H9 (cell line): ENCODE results near the gene LRRC17. TPM values are rescaled to one million over a fixed set of nuclear protein-coding genes. Genes with fewer than 3 reads are reported as not detected.

ENCODE experiments used
- DNase-seq: peaks from one replicate; pipeline ENCODE4 v3.0.0-alpha.2; 2017
- H2AFZ ChIP-seq: one replicate; pipeline ENCODE4 v1.6.1; 2013; ENCODE audit warnings: mild to moderate bottlenecking, low read length, control low read depth, moderate library complexity
- H2AK5ac ChIP-seq: 2 replicates; pipeline ENCODE4 v1.6.1; 2013; ENCODE audit warnings: low read length, control low read depth, mixed read lengths; ENCODE audit not compliant: insufficient read length
- H2BK120ac ChIP-seq: one replicate; pipeline ENCODE4 v1.6.1; 2013; ENCODE audit warnings: low read depth, mild to moderate bottlenecking, low read length, control low read depth, inconsistent platforms; ENCODE audit not compliant: poor library complexity, severe bottlenecking
- H2BK12ac ChIP-seq: 2 replicates; pipeline ENCODE4 v1.6.1; 2013; ENCODE audit warnings: low read length, control low read depth, mixed read lengths, low read depth; ENCODE audit not compliant: insufficient read length
- H2BK15ac ChIP-seq: 2 replicates; pipeline ENCODE4 v1.6.1; 2013; ENCODE audit warnings: low read depth, low read length, control low read depth
- H2BK20ac ChIP-seq: one replicate; pipeline ENCODE4 v1.6.1; 2013; ENCODE audit warnings: low read depth, mild to moderate bottlenecking, low read length, control low read depth, inconsistent platforms; ENCODE audit not compliant: poor library complexity, severe bottlenecking
- H2BK5ac ChIP-seq: 2 replicates; pipeline ENCODE4 v1.6.1; 2013; ENCODE audit warnings: low read length, control low read depth, mixed read lengths; ENCODE audit not compliant: insufficient read length
- H3K14ac ChIP-seq: 2 replicates; pipeline ENCODE4 v1.6.1; 2013; ENCODE audit warnings: low read length, control low read depth; ENCODE audit not compliant: insufficient read depth
- H3K18ac ChIP-seq: 2 replicates; pipeline ENCODE4 v1.6.1; 2013; ENCODE audit warnings: low read depth, mild to moderate bottlenecking, mixed read lengths, low read length, control low read depth; ENCODE audit not compliant: insufficient read length
- H3K23ac ChIP-seq: 2 replicates; pipeline ENCODE4 v1.6.1; 2013; ENCODE audit warnings: low read length, control low read depth, mixed read lengths, low read depth; ENCODE audit not compliant: insufficient read length
- H3K23me2 ChIP-seq: 2 replicates; pipeline ENCODE4 v1.6.1; 2013; ENCODE audit warnings: low read depth, mild to moderate bottlenecking, mixed read lengths, low read length, control low read depth; ENCODE audit not compliant: insufficient read length, poor library complexity, severe bottlenecking
- H3K27ac ChIP-seq: 2 replicates; pipeline ENCODE4 v1.5.1; 2013; ENCODE audit warnings: low read length, control low read depth, mixed read lengths, low read depth; ENCODE audit not compliant: insufficient read length
- H3K27me3 ChIP-seq: 2 replicates; pipeline ENCODE4 v1.6.1; 2013; ENCODE audit warnings: low read length, control low read depth, inconsistent platforms; ENCODE audit not compliant: insufficient read depth
- H3K4ac ChIP-seq: 2 replicates; pipeline ENCODE4 v1.6.1; 2013; ENCODE audit warnings: low read depth, mild to moderate bottlenecking, control low read depth, inconsistent platforms, low read length, moderate library complexity
- H3K4me1 ChIP-seq: 2 replicates; pipeline ENCODE4 v1.6.1; 2013; ENCODE audit warnings: low read length, control low read depth, inconsistent platforms; ENCODE audit not compliant: insufficient read depth
- H3K4me2 ChIP-seq: 2 replicates; pipeline ENCODE4 v1.6.1; 2013; ENCODE audit warnings: low read length, control low read depth, mixed read lengths; ENCODE audit not compliant: insufficient read length, insufficient read depth
- H3K56ac ChIP-seq: 2 replicates; pipeline ENCODE4 v1.6.1; 2013; ENCODE audit warnings: low read depth, mild to moderate bottlenecking, mixed read lengths, low read length, control low read depth; ENCODE audit not compliant: insufficient read length
- H3K79me1 ChIP-seq: 2 replicates; pipeline ENCODE4 v1.6.1; 2013; ENCODE audit warnings: low read depth, mild to moderate bottlenecking, moderate library complexity, low read length, control low read depth, inconsistent platforms; ENCODE audit not compliant: insufficient read depth, poor library complexity, severe bottlenecking
- H3K79me2 ChIP-seq: 2 replicates; pipeline ENCODE4 v1.6.1; 2013; ENCODE audit warnings: low read length, control low read depth, inconsistent platforms; ENCODE audit not compliant: insufficient read depth
- H3K9ac ChIP-seq: 2 replicates; pipeline ENCODE4 v1.6.1; 2013; ENCODE audit warnings: low read length, control low read depth, mixed read lengths; ENCODE audit not compliant: insufficient read length; ENCODE audit errors: extremely low read depth
- H3K9me3 ChIP-seq: one replicate; pipeline ENCODE4 v1.6.1; 2013; ENCODE audit warnings: low read depth, low read length, inconsistent platforms; ENCODE audit not compliant: control insufficient read depth
- H3T11ph ChIP-seq: one replicate; pipeline ENCODE4 v1.6.1; 2013; ENCODE audit warnings: mild to moderate bottlenecking, low read length, control low read depth, inconsistent platforms
- H4K20me1 ChIP-seq: one replicate; pipeline ENCODE4 v1.6.1; 2013; ENCODE audit not compliant: control insufficient read depth, insufficient read length, insufficient read depth
- H4K5ac ChIP-seq: 2 replicates; pipeline ENCODE4 v1.6.1; 2013; ENCODE audit warnings: low read depth, mild to moderate bottlenecking, mixed read lengths, low read length, control low read depth; ENCODE audit not compliant: insufficient read length
- H4K8ac ChIP-seq: replicated peaks from 2 replicates; pipeline ENCODE4 v1.6.1; 2013; ENCODE audit warnings: low read length, control low read depth, mixed read lengths, low read depth; ENCODE audit not compliant: insufficient read length
- H4K91ac ChIP-seq: 2 replicates; pipeline ENCODE4 v1.6.1; 2013; ENCODE audit warnings: low read depth, mild to moderate bottlenecking, moderate library complexity, mixed read lengths, low read length, control low read depth; ENCODE audit not compliant: insufficient read length
- H3K27ac Mint-ChIP-seq, 3 experiments: 2 replicates in 2 of 3; 3 replicates in 1 of 3; pipeline ENCODE4 v1.8.0; 2020 to 2021; ENCODE audit warnings: mixed read lengths in 3 of 3, mild to moderate bottlenecking in 1 of 3, moderate library complexity in 1 of 3
- H3K27me3 Mint-ChIP-seq: 2 replicates; pipeline ENCODE4 v1.8.0; 2021; ENCODE audit warnings: low read depth, mild to moderate bottlenecking, moderate library complexity, mixed read lengths
- H3K36me3 Mint-ChIP-seq, 3 experiments: 2 replicates in 2 of 3; 3 replicates in 1 of 3; pipeline ENCODE4 v1.8.0; 2020 to 2021; ENCODE audit warnings: low read depth in 3 of 3, mixed read lengths in 3 of 3; ENCODE audit not compliant: insufficient read depth in 1 of 3
- H3K4me1 Mint-ChIP-seq, 2 experiments: 2 replicates each; pipeline ENCODE4 v1.8.0; 2020; ENCODE audit warnings: mixed read lengths in 2 of 2
- H3K4me3 Mint-ChIP-seq, 2 experiments: 2 replicates in 1 of 2; 3 replicates in 1 of 2; pipeline ENCODE4 v1.8.0; 2020 to 2021; ENCODE audit warnings: mild to moderate bottlenecking in 2 of 2, mixed read lengths in 2 of 2, moderate library complexity in 1 of 2
- H3K9me3 Mint-ChIP-seq, 2 experiments: 2 replicates in 1 of 2; 3 replicates in 1 of 2; pipeline ENCODE4 v1.8.0; 2020; ENCODE audit warnings: mild to moderate bottlenecking in 2 of 2, mixed read lengths in 2 of 2, moderate library complexity in 1 of 2
- CTCF ChIP-seq: fragments of 200-600 bp; sonication (generic); conservative IDR thresholded peaks from 3 replicates; pipeline ENCODE4 v1.8.0; 2021; ENCODE audit warnings: antibody characterized with exemption, mild to moderate bottlenecking
- WGBS: extraction: QIAGEN DNeasy Blood & Tissue Kit; methylation state at CpG from one replicate; pipeline ENCODE4 v1.1.7; 2013; ENCODE audit warnings: missing lambda C conversion rate, low lambda C conversion rate, mixed read lengths; ENCODE audit not compliant: insufficient read length; ENCODE audit errors: extremely low coverage; 5-methylcytosine and 5-hydroxymethylcytosine counted together
- total RNA-seq: library from RNA; stranded (reverse); gene quantifications from 2 replicates; pipeline ENCODE4 v1.2.1, GENCODE V29; 2021

Gene LRRC17
- total RNA-seq, 1 experiment from 2014 or later: 2.0 TPM

DNA sequence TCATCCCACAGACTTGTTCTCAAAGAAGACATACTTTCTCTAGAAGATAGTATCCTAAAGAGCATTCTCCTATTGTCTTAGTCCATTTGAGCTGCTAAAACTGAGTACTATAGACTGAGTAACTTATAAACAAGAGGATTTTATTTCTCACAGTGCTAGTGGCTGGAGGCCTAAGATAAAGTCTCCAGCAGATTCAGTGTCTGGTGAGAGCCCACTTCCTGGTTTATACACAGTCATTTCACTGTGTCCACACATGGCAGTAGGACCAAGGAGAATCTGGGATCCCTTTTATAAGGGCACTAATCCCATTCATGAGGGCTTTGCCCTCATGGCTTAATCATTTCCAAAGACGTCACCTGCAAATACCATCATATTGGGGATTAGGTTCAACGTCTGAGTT is 68.7 kb downstream of the LRRC17 start:
- Histone ChIP-seq H2BK120ac (no peak overlapping the region), H3K27me3 (no peaks in the 10 kb centered on the region), H2AFZ (no peak overlapping the region), H3K23me2 (no peaks in the 10 kb centered on the region), H3K9me3 (no peaks in the 10 kb centered on the region), H3K4me1 (no peaks in the 10 kb centered on the region), H3T11ph (no peak overlapping the region), H3K4ac (no peak overlapping the region), H4K20me1 (no peaks in the 10 kb centered on the region), H3K79me2 (no peaks in the 10 kb centered on the region), H3K4me2 (no peak overlapping the region), H3K27ac (no peak overlapping the region), H3K14ac (no peak overlapping the region), H2AK5ac (no peak overlapping the region), H3K56ac (no peak overlapping the region), H3K23ac (no peak overlapping the region), H2BK5ac (no peak overlapping the region), H3K9ac (no peak overlapping the region), H4K5ac (no peak overlapping the region), H3K18ac (no peak overlapping the region), H2BK20ac (no peak overlapping the region), H4K91ac (no peak overlapping the region), H4K8ac (no peak overlapping the region), H2BK12ac (no peak overlapping the region), H2BK15ac (no peak overlapping the region), H3K79me1 (no peaks in the 10 kb centered on the region)
- no peak for DNase-seq
- H3K9me3 Mint-ChIP-seq: peaks cover 6 to 7% of the 10 kb centered on the region in 2 experiments; a peak in 3 of 5 replicates
- H3K27me3 Mint-ChIP-seq: no peaks in the 10 kb centered on the region
- no peak overlapping the region for H3K4me3 Mint-ChIP-seq
- TF ChIP-seq CTCF: no peak
- WGBS: no CpG with 5 or more reads among the region's 2 CpGs
- peaks cover 6 to 8% of the 10 kb centered on the region in 2 experiments; a peak in 2 of 4 replicates for H3K4me1 Mint-ChIP-seq
- H3K27ac Mint-ChIP-seq: no peak overlapping the region
- peaks cover 1 to 10% (median 3%) of the 10 kb centered on the region in 3 experiments; a peak in 3 of 7 replicates for H3K36me3 Mint-ChIP-seq
